Measurements from ENCODE around the gene LETMD1.

LETMD1 gene

DNA sequence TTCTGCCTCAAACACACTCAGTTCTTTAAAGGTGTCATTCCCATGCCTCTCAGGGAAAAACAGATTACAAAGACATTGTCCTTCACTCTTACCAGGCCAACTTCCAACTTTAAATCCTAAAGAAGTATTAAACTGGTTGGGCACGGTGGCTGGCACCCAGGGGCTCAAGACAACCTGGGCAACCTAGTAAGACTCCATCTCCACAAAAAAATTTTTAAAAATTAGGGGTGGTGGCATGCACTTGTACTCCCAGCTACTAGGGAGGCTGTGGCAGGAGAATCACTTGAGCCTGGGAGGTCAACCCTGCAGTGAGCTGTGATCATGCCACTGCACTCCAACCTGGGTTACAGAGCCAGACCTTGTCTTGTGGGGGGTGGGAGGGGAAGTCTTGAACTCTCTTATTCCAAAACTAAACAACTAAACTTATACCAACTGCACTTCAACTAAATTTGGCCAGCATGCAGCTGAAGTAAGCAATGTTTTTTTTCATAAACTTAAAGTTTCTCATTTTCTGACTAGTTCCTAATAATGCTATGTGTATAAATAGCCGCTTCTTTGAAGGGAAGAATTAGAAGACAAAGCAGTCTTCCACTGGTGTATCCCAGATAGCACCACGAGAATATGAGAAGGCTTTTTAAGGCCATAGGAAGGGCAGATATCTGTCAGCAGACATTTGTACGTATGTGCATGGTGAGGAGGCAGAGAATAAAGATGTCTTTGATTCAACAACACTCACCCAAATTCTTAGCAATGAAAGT lies 24.3 kb upstream of the LETMD1 start:
- Histone ChIP-seq H3K4me2 (ENCODE audit: low read length) (peak overlapping the region; percentile 95), H3K9ac (peak overlapping the region; percentile 33), H3K27ac (peak overlapping the region; percentile 95), H3K79me2 (peaks cover 54% of the 10 kb centered on the region), H3K4me1 (peaks cover 9% of the 10 kb centered on the region), H3K4me3 (ENCODE audit: low read depth, low read length) (peak overlapping the region; percentile 93), H3K36me3 (ENCODE audit: control insufficient read depth, insufficient read depth, low read length) (no peaks in the 10 kb centered on the region), H2AFZ (peak overlapping the region; percentile 94), H3K27me3 (ENCODE audit: control insufficient read depth, insufficient read depth, low read length) (no peaks in the 10 kb centered on the region), H3K9me3 (ENCODE audit: control insufficient read depth, low read length) (no peaks in the 10 kb centered on the region)
- TF ChIP-seq CTCF (IDR thresholded peaks at IDR 0.05): no peak

- Histone ChIP-seq H3K9ac (peak overlapping the region; percentile 70), H3K79me2 (peaks cover 43% of the 10 kb centered on the region), H3K4me1 (peaks cover 9% of the 10 kb centered on the region), H3K9me3 (ENCODE audit: control insufficient read depth, low read length) (no peaks in the 10 kb centered on the region), H3K4me3 (ENCODE audit: low read depth, low read length) (peak overlapping the region; percentile 93), H3K4me2 (ENCODE audit: low read length) (peak overlapping the region; percentile 95), H3K36me3 (ENCODE audit: control insufficient read depth, insufficient read depth, low read length) (no peaks in the 10 kb centered on the region), H3K27me3 (ENCODE audit: control insufficient read depth, insufficient read depth, low read length) (no peaks in the 10 kb centered on the region), H3K27ac (peak overlapping the region; percentile 95), H2AFZ (peak overlapping the region; percentile 94)
- no peak for TF ChIP-seq CTCF (IDR thresholded peaks at IDR 0.05)
These were observed 22.7 kb upstream of the LETMD1 start for GRCh38 chr12:51025338-51025835.

- peaks cover 36% of the 10 kb centered on the region for H3K79me2 ChIP-seq
- peak within 1 kb of the TSS; percentile 70 for H3K9ac ChIP-seq
- peak within 1 kb of the TSS; percentile 93 for H3K4me3 ChIP-seq (ENCODE audit: low read depth, low read length)
- peaks cover 9% of the 10 kb centered on the region for H3K4me1 ChIP-seq
- peak within 1 kb of the TSS; percentile 95 for H3K4me2 ChIP-seq (ENCODE audit: low read length)
- no peaks in the 10 kb centered on the region for H3K9me3 ChIP-seq (ENCODE audit: control insufficient read depth, low read length)
- peak within 1 kb of the TSS; percentile 94 for H2AFZ ChIP-seq
- TF ChIP-seq CTCF (IDR thresholded peaks at IDR 0.05): peak; percentile 40
- H3K27me3 ChIP-seq (ENCODE audit: control insufficient read depth, insufficient read depth, low read length): no peaks in the 10 kb centered on the region
- no peaks in the 10 kb centered on the region for H3K36me3 ChIP-seq (ENCODE audit: control insufficient read depth, insufficient read depth, low read length)
- H3K27ac ChIP-seq: peak within 1 kb of the TSS; percentile 95
These were observed 22.1 kb upstream of the LETMD1 start, which contains the start of gene SLC11A2 for GRCh38 chr12:51025836-51026638. Gene SLC11A2, minus strand, starts transcription at chr12:51026384. Its CDS starts 15,656 bp downstream, at chr12:51010728.

- no peak overlapping the region for H3K9ac ChIP-seq
- no peaks in the 10 kb centered on the region for H3K9me3 ChIP-seq (ENCODE audit: control insufficient read depth, low read length)
- TF ChIP-seq CTCF (IDR thresholded peaks at IDR 0.05): no peak
- peaks cover 24% of the 10 kb centered on the region for H3K79me2 ChIP-seq
- no peaks in the 10 kb centered on the region for H3K27me3 ChIP-seq (ENCODE audit: control insufficient read depth, insufficient read depth, low read length)
- no peaks in the 10 kb centered on the region for H3K36me3 ChIP-seq (ENCODE audit: control insufficient read depth, insufficient read depth, low read length)
- H3K4me3 ChIP-seq (ENCODE audit: low read depth, low read length): no peak overlapping the region
- peaks cover 9% of the 10 kb centered on the region for H3K4me1 ChIP-seq
- H3K4me2 ChIP-seq (ENCODE audit: low read length): no peak overlapping the region
- no peak overlapping the region for H3K27ac ChIP-seq
- H2AFZ ChIP-seq: no peak overlapping the region
These were observed 20.7 kb upstream of the LETMD1 start for GRCh38 chr12:51027342-51027835.

Data from parathyroid adenoma (tissue), 2 donors.